Posterior vena cava (tissue), 2 donors: ENCODE results near the gene CD9. TPM values are rescaled to one million over a fixed set of nuclear protein-coding genes. Genes with fewer than 3 reads are reported as not detected.
A peak's percentile ranks its signal among the peaks of the same experiment; 100 is the strongest.
"Not testable (repeated sequence)": the region's sequence is repeated elsewhere in the genome, so short reads cannot be mapped to it uniquely, and the experiment has no call there.

Source experiments
- DNase-seq: peaks from one replicate; pipeline ENCODE4 v3.0.0-alpha.2; 2020; ENCODE audit warnings: low spot score
- intact Hi-C, 2 donors: fragments of 100-400 bp; cut with DNase I; formaldehyde crosslinking; loops; one replicate each; pipeline versions ENCODE4 v1.14.1 to v1.14.2; 2022 to 2023
- total RNA-seq, 2 donors: library from RNA; stranded (reverse); fragmentation: NEBNext Ultra II Directional; extraction: Animal tissue kit (Norgen Biotek cat#: 25700); gene quantifications; one replicate each; pipeline ENCODE4 v1.2.1, GENCODE V29; 2021
- donor health status: DM: yes; HTN: yes; CAD: no.
- donor health status: DM: yes; HTN: yes; CAD: no.

CD9 gene
- total RNA-seq, 2 donors from 2014 or later, result 248 to 281 TPM

- intact Hi-C loops, result no loop called here
- DNase-seq, result no peak
Observed at GRCh38 chr12:6177642-6178358, 22.4 kb upstream of the CD9 start.

DNA sequence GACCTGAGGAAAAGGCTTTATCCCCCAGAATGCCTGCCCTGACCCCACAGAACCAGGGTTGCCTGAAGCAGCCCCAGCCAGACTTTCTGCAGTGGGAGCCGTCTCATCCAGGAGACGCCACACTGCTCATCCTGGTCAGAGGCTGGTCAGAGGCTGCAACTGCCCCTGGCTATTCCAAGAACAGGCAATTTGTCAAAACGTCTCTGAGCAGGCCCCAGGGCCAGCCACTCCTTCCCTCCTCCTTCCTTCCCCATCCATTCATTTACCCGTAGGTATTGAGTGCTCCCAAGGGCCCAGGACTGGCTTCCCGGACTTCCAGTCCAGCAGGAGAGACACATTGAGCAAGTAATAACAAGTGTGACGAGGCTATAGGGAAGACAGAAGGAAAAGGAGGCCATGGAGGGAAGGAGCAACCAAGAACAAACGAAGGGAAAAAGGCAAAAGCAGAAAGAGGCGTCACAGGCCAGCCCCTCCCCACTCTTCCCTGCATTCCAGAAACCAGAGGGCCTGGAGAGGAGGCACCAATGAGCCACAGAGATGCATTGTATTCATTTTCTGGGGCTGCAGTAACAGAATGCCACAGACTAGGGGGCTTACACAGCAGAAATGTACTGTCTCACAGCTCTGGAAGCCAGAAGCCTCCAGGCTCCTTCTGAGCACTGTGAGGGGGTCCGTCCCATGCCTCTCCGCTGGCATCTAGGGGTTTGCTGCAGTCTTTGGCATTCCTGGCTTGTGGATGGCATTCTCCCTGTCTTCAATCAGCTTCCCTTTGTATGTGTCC is 21.0 kb upstream of the CD9 start:
- intact Hi-C loops, result no loop called here
- DNase-seq, result no peak

DNA sequence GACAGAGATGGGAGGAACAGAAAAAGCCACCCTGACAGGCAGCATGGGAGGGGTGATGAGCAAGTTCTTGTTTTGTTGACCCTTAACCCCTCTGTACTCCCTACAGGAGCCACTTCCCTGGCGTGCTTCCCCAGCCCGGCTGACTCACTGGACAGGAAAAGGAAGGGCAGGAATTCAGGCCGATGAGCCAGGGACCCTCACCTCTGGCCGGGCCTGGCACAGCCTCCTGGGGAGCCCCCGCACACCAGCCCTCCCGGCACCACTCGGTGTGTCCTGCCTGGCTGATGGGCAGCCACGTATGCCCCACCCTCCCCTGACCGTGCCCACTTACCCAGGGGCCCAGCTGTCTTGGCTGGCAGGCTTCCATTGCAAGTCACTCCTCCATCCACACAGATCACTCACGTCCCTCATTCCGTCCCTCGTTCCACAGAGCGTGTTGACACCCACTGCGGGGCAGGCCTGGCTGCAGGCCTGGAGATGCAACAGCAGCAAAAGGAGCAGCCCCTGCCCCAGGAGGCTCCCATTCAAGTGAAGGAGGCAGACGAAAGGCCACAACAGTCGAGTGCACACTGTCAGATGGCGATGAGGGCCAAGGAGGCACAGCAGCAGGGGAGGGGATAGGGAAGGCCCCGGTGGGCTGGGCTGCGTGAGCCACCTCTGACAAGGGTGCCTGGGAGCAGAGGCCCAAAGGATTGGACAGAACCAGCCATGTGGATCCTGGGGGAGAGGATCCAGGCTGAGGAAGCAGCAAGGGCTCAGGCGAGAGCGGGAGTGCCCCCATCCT is 19.7 kb upstream of the CD9 start:
- intact Hi-C loops, result loop anchor here in 1 of 2 donors (5.0 kb wide), 1 partner anchor 113 kb away; no protein-coding TSS in a partner anchor
- peak; percentile 94 for DNase-seq

DNA sequence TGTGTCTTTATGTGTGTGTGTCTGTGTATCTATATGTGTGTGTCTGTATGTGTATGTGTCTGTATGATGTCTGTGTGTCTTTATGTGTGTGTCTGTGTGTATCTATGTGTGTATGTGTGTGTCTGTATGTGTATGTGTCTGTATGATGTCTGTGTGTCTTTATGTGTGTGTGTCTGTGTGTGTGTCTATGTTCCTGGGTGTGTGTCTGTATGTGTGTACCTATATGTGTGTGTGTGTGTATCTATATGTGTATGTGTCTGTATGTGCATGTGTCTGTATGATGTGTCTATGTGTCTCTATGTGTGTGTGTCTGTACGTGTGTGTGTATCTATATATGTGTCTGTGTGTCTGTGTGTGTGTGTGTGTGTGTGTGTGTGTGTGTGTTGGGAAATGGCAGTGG is 19.0 kb upstream of the CD9 start:
- DNase-seq, result no peak
- intact Hi-C loops, result loop anchor here in 1 of 2 donors (5.0 kb wide), 1 partner anchor 114 kb away; no protein-coding TSS in a partner anchor

DNA sequence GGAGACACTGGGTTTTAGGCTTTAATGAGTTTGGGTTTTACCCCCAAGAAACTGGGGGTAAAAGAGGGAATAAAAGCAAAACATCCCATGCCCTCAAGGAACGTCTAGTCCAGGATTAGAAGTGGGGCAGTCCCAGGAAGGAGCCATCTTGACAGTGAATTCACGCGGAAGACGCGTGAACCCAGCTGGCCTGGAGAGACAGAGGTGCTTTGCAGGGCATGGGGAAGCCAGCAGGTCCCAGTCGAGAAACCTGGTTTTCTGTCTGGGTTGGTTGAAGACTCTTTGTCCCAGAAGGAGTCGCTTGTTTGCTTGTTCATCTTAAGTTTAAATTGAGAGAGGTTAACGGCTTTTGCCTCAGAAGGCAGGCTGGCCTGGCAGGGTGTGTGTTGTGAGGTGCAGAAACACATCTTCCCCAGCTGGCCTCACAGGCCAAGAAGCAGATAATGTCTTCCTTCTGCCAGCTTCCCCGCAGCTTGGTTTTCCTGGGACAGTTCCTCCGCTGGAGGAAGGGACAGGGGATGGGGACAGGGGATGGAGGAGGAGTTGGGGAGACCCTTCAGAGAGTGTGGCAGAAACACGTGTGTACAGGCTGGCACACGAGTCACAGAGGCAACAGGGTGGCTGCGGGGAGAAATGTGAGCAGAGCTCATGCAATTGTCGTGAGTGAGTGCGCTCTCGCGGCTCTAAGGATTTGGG is 18.5 kb upstream of the CD9 start:
- DNase-seq, result no peak
- intact Hi-C loops, result loop anchor here in 1 of 2 donors (5.0 kb wide), 1 partner anchor 114 kb away; no protein-coding TSS in a partner anchor

DNA sequence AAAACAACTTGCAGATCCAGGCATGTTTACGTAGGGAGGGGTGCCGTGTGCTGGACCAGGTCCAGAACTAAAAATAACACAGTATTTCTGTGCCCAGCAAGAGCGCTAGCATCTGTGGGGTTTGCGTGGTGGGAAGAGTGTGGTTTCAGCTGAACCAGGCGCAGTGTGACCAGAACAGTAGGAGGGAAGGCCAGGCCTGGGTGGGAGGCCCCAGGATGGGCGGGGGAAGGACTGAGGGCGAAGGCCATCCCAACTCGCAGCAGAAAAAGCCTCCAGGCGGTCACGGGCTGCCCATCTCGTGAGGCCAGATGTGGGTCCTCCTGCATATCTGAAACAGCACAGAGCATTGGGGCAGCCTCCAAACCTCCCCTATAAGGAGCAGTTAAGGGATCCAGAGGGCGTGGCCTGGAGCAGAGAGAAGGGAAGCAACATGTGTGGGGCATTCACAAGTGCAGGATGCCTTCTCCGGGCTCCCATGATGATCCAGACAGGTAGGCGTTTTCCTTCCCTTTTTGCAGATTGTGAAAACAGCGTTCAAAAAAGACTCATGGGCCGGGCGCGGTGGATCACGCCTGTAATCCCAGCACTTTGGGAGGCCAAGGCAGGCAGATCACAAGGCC is 17.8 kb upstream of the CD9 start:
- DNase-seq, result no peak
- intact Hi-C loops, result loop anchor here in 1 of 2 donors (5.0 kb wide), 1 partner anchor 115 kb away; no protein-coding TSS in a partner anchor

DNA sequence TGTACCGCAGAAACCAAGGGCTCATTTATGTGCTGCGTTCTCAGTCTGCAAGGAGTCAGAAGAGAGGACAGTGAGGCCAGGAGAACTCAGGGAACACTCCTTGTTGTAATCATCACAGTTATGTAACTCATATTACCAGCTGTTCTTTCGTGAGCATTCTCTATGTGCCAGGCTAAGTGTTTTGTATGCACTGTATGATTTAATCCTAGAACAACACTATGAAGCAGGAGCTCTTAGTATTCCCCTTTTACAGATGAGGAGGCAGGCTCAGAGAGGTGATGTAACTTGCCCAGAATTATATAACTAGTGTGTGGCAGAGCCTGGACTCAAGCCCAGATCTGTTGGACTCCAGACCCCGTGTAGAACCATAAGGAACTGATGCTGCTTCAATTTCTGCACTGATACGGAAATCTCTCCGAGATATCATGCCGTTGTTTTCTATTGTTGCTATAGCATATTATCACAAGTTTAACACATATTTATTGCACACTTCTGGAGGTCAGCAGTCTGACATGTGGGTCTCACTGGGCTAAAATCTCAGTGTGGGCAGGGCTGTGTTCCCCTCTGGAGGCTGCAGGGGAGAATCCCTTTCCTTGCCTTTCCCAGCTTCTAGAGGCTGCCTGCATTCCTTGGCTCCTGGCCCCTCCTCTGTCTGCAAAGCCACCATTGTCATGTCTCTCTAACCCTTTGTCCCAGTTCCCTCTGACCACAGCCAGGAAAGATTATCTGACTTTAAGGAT is 16.3 kb upstream of the CD9 start:
- DNase-seq, result no peak
- intact Hi-C loops, result loop anchor here in 1 of 2 donors (5.0 kb wide), 1 partner anchor 117 kb away; no protein-coding TSS in a partner anchor

- DNase-seq, result no peak
- intact Hi-C loops, result loop anchor here in 1 of 2 donors (5.0 kb wide), 1 partner anchor 124 kb away; no protein-coding TSS in a partner anchor
Observed at GRCh38 chr12:6185961-6186827, 14.0 kb upstream of the CD9 start.

DNA sequence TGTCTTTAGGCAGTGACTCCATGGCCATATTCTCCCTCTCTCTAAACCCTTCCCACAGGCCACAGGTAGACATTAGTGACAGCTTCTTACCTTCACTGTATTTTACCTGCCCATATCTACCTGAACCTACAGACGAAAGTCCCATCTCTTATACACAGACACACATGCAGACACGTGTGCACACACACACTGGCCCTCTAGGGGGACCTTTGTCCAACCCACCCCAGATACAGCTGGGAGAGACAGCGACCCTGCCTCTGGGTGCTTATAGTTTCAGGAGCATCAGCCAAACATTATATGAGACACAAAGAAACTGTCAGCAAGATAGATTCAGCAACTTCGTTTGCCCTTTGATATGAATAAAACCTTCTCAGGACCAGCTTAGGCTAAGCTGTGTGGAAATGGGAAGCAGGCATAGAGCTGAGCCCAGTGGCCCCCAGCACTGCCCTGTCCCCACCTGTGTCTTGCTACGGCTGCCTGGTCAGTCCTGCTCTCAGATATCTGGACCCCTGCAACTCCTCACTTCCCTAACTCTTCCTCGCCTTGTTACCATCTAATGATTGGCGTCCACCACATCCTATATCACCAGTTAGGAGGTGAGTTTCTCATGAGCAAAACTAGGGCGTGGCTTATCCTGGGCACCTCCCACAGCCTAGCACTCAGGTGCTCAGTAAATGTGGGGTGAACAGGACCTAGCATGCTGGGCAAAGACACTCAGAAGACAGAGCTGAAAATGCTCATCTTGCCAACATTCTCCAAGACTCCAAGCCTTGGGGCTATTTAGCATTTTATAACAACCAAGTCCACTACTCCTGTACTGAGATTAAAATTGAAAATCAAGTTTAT is 12.0 kb upstream of the CD9 start:
- no peak for DNase-seq
- intact Hi-C loops, result loop anchor here in 1 of 2 donors (5.0 kb wide), 1 partner anchor 126 kb away; no protein-coding TSS in a partner anchor

DNA sequence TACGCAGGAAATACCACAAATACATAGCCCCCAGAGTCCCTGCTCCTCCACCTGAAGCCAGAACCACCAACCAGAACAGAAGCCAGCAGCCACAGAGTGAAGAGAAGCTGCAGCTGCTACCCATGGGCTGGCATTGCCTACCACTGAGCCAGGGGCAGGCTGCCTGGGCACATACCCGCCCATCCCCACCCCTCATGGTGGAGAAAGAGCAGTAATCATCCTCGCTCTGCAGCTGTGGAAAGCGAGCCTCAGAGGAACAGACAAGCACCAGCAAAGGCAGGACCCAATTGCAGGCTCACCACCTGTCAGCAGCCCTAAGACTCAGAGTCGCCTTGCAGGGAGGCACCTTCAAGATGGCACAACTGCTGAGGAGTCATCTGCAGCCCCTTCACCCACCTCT is 11.2 kb upstream of the CD9 start:
- intact Hi-C loops, result loop anchor here in 1 of 2 donors (5.0 kb wide), 1 partner anchor 127 kb away; no protein-coding TSS in a partner anchor
- DNase-seq, result no peak

GRCh38 chr12:6189952-6190598 is 10.1 kb upstream of the CD9 start:
- intact Hi-C loops, result loop anchor here in 1 of 2 donors (5.0 kb wide), 1 partner anchor 128 kb away; no protein-coding TSS in a partner anchor
- not testable (repeated sequence) for DNase-seq

- intact Hi-C loops, DNase-seq: not testable (repeated sequence)
Observed at GRCh38 chr12:6190767-6191530, 9.3 kb upstream of the CD9 start.

DNA sequence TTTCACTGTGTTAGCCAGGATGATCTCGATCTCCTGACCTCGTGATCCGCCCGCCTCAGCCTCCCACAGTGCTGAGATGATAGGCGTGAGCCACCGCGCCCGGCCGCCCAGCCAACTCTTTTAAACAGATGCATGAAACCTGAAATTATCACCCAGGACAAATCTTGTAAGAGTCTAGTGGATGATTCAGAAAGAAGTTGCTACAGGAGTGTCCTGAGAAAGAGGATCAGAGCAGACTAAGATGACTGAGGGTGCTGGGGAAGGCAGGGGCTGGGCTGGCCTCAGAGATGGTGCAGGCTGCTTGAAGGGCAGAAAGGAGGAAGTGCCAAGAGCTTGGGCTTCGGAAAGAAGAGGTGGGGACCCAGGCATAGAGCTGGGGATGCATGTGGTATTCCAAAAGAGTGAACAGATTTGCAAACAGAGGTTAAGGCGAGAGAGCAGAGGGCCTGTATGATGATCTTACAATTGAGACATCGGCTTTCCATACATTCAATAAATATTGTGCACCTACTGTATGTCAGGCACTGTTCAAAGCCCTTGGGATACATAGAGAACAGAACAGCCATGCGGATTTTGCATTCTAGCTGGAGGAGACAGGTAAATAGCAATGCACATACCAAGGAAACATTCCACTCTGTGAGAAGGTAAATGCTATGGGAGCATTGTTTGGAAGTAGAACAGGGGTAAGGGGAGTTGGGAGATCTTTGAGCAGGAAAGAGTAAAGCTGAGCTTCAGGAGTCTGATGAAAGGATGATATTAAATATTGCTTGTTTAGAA is 7.4 kb upstream of the CD9 start:
- DNase-seq, result no peak
- intact Hi-C loops, result no loop called here
